Transverse colon (tissue), 4 donors: ENCODE measurements around the gene KCP.

ENCODE experiments used
- POLR2AphosphoS5 ChIP-seq, 3 donors: sonication (generic); formaldehyde crosslinking; IDR thresholded peaks; one replicate each; pipeline ENCODE4 v1.6.1; 2016; ENCODE audit warnings: antibody characterized with exemption in 3 of 3
- TF ChIP-seq, protein P1 (sequence below), 5 experiments: fragments of 200-600 bp in 3 of 5; fragments of 450-650 bp in 2 of 5; sonication (generic) in 3 of 5; IDR thresholded peaks; 1 replicate in 2 of 5; 2 replicates in 3 of 5; pipeline ENCODE4 v1.5.1; 2016 to 2017; ENCODE audit warnings: antibody characterized with exemption in 5 of 5, inconsistent platforms in 3 of 5, mild to moderate bottlenecking in 2 of 5, moderate library complexity in 1 of 5

DNA sequence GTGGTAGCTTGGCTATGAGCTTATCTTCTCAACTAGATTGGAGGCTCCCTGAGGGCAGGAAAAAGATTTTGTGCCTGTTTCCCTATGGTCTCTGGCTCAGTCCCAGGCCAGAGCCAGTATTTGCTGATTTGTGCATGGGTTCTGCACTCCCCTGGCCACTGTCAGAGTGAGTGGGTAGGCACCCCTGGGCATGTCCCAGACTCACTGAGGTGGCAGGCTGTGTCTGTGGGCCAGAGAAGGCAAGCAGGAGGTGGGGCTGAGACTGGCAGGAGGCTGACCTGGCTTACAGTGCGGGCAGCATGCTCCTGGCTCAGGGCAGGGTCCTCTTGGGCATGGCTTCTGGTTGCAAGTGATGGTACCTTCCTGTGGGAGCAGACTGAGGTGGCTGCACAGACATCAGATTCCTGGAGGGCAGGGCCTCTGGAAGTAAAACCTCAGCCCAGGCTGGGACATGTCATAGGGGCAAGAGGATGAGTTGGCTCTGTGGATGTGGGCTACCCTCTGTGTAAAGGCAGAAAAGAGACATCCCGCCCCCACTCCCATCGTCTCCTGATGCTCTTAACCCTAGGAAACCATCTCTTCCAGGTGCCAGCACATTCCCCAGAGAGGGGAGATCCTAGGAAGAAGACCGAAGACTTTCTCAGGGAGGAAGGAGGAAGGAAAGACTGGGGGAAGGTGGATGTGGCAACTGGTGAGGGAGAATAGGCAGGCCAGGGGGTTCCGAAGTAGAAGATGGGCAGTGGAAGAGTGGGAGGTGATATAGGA, 4.3 kb downstream of the KCP start:
- no peak for TF ChIP-seq POLR2AphosphoS5 (IDR thresholded peaks at IDR 0.05)
- TF ChIP-seq, protein P1, sequence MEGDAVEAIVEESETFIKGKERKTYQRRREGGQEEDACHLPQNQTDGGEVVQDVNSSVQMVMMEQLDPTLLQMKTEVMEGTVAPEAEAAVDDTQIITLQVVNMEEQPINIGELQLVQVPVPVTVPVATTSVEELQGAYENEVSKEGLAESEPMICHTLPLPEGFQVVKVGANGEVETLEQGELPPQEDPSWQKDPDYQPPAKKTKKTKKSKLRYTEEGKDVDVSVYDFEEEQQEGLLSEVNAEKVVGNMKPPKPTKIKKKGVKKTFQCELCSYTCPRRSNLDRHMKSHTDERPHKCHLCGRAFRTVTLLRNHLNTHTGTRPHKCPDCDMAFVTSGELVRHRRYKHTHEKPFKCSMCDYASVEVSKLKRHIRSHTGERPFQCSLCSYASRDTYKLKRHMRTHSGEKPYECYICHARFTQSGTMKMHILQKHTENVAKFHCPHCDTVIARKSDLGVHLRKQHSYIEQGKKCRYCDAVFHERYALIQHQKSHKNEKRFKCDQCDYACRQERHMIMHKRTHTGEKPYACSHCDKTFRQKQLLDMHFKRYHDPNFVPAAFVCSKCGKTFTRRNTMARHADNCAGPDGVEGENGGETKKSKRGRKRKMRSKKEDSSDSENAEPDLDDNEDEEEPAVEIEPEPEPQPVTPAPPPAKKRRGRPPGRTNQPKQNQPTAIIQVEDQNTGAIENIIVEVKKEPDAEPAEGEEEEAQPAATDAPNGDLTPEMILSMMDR (IDR thresholded peaks at IDR 0.05) = no peak
